Stomach (tissue), 9 donors: ENCODE measurements around the gene TBC1D1. TPM values are rescaled to one million over a fixed set of nuclear protein-coding genes. Genes with fewer than 3 reads are reported as not detected.
A peak's percentile ranks its signal among the peaks of the same experiment; 100 is the strongest.

Experiments used
- DNase-seq, 2 donors: peaks; one replicate each; pipeline versions ENCODE4 v3.0.0 to v3.0.0-alpha.2; 2013 to 2019
- H3K27ac ChIP-seq, 5 donors: fragments of 200-600 bp in 4 of 5; sonication (generic) in 4 of 5; one replicate each; pipeline ENCODE4 v1.5.1; 2013 to 2019; ENCODE audit warnings: mild to moderate bottlenecking in 1 of 5, moderate library complexity in 1 of 5
- H3K27me3 ChIP-seq, 3 donors: fragments of 200-600 bp; sonication (generic); one replicate each; pipeline ENCODE4 v1.5.1; 2017 to 2019; ENCODE audit warnings: mixed run types in 1 of 3
- H3K36me3 ChIP-seq, 4 donors: fragments of 200-600 bp; sonication (generic); 1 replicate in 3 of 4; 2 replicates in 1 of 4; pipeline ENCODE4 v1.5.1; 2016 to 2019
- H3K4me1 ChIP-seq, 4 donors: fragments of 200-600 bp; sonication (generic); one replicate each; pipeline ENCODE4 v1.5.1; 2016 to 2019
- H3K4me3 ChIP-seq, 4 donors: fragments of 200-600 bp; sonication (generic) in 3 of 4; one replicate each; pipeline ENCODE4 v1.5.1; 2016 to 2019; ENCODE audit warnings: mild to moderate bottlenecking in 1 of 4
- H3K9me3 ChIP-seq, 4 donors: fragments of 200-600 bp; sonication (generic); one replicate each; pipeline ENCODE4 v1.5.1; 2016 to 2019
- CTCF ChIP-seq, 7 experiments: fragments of 450-650 bp in 4 of 7; fragments of 200-600 bp in 3 of 7; sonication (generic) in 3 of 7; IDR thresholded peaks; one replicate each; pipeline ENCODE4 v1.5.1; 2016 to 2019; ENCODE audit warnings: antibody characterized with exemption in 7 of 7, control low read depth in 2 of 7, mild to moderate bottlenecking in 1 of 7
- EP300 ChIP-seq: sonication (generic); formaldehyde crosslinking; IDR thresholded peaks from one replicate; pipeline ENCODE4 v1.6.1; 2017; ENCODE audit warnings: antibody characterized with exemption
- POLR2A ChIP-seq, 4 donors: fragments of 450-650 bp; IDR thresholded peaks; one replicate each; pipeline ENCODE4 v1.6.1; 2016; ENCODE audit warnings: antibody characterized with exemption in 4 of 4, control low read depth in 2 of 4, mild to moderate bottlenecking in 1 of 4, moderate library complexity in 1 of 4
- POLR2AphosphoS5 ChIP-seq, 3 donors: sonication (generic); formaldehyde crosslinking; IDR thresholded peaks; one replicate each; pipeline ENCODE4 v1.6.1; 2016; ENCODE audit warnings: antibody characterized with exemption in 3 of 3
- WGBS, 5 donors: extraction: QIAGEN DNeasy Blood & Tissue Kit in 3 of 5; methylation state at CpG; one replicate each; pipeline versions ENCODE4 v1.1.5 to v1.1.7; 2013 to 2018; 5-methylcytosine and 5-hydroxymethylcytosine counted together
- intact Hi-C: fragments of 100-400 bp; cut with DNase I; formaldehyde crosslinking; loops from one replicate; pipeline ENCODE4 v1.15.1; 2023; ENCODE audit warnings: low total_unique reads
- polyA plus RNA-seq, 3 donors: library from polyadenylated mRNA; stranded (reverse); fragments of 200-250 nt; gene quantifications; one replicate each; pipeline ENCODE4 v1.2.3, GENCODE V29; 2013
- total RNA-seq, 5 donors: library from RNA; depleted of rRNA; stranded (reverse); fragments of >200 nt; gene quantifications; one replicate each; pipeline versions ENCODE4 v1.1.0 to v1.2.3, GENCODE V29; 2014 to 2016
- donor health status: healthy with polysubstance abuse.
- donor health status: Bipolar disorder and iron deficiency.
- donor health status: healthy.

The TBC1D1 gene
- total and polyA plus RNA-seq, 8 donors = 18.8 to 165 (median 49.5) TPM

GRCh38 chr4:38056011-38056685 lies 165.3 kb downstream of the TBC1D1 start:
- peak in 1 of 2 donors; percentile 66 for DNase-seq
- H3K4me1 ChIP-seq = peaks cover 0 to 55% (median 15%) of the 10 kb centered on the region in 4 donors
- no peaks in the 10 kb centered on the region for H3K27me3 ChIP-seq
- TF ChIP-seq POLR2AphosphoS5 (IDR thresholded peaks at IDR 0.05) (no peak), EP300 (no peak), POLR2A (IDR thresholded peaks at IDR 0.05) (no peak), CTCF (IDR thresholded peaks at IDR 0.05) (no peak)
- WGBS, 5 donors = 55 to 79% (median 73%) methylated on average over 8 to 10 of the region's 10 CpGs
- intact Hi-C loops = no loop called here
- no peak overlapping the region for H3K4me3 ChIP-seq
- H3K9me3 ChIP-seq = no peaks in the 10 kb centered on the region
- H3K36me3 ChIP-seq = peaks cover 5 to 54% (median 45%) of the 10 kb centered on the region in 4 donors
- H3K27ac ChIP-seq = peak overlapping the region in 4 of 5 donors; percentile 48 to 74 (median 66)

GRCh38 chr4:38058151-38058550 lies 167.3 kb downstream of the TBC1D1 start:
- no peaks in the 10 kb centered on the region for H3K9me3 ChIP-seq
- 78 to 92% (median 85%) methylated on average over 4 of the region's 4 CpGs for WGBS, 5 donors
- DNase-seq = no peak
- no peak overlapping the region for H3K4me3 ChIP-seq
- TF ChIP-seq CTCF (IDR thresholded peaks at IDR 0.05) = no peak
- no peak for TF ChIP-seq EP300
- TF ChIP-seq POLR2A (IDR thresholded peaks at IDR 0.05) = no peak
- TF ChIP-seq POLR2AphosphoS5 (IDR thresholded peaks at IDR 0.05) = no peak
- intact Hi-C loops = no loop called here
- H3K4me1 ChIP-seq = peaks cover 0 to 70% (median 25%) of the 10 kb centered on the region in 4 donors
- H3K36me3 ChIP-seq = peaks cover 5 to 54% (median 42%) of the 10 kb centered on the region in 4 donors
- H3K27ac ChIP-seq = peak overlapping the region in 1 of 5 donors; percentile 1
- no peaks in the 10 kb centered on the region for H3K27me3 ChIP-seq

GRCh38 chr4:38060829-38061431 lies 170.0 kb downstream of the TBC1D1 start:
- DNase-seq = no peak
- peaks cover 0 to 54% (median 20%) of the 10 kb centered on the region in 4 donors for H3K4me1 ChIP-seq
- 29 to 50% (median 46%) methylated on average over 4 of the region's 4 CpGs for WGBS, 5 donors
- TF ChIP-seq CTCF (IDR thresholded peaks at IDR 0.05) = no peak
- no peak for TF ChIP-seq POLR2A (IDR thresholded peaks at IDR 0.05)
- intact Hi-C loops = loop anchor here (10.0 kb wide), 1 partner anchor 114 kb away; no protein-coding TSS in a partner anchor
- H3K27me3 ChIP-seq = no peaks in the 10 kb centered on the region
- H3K36me3 ChIP-seq = peaks cover 0 to 28% (median 21%) of the 10 kb centered on the region in 4 donors
- no peak overlapping the region for H3K4me3 ChIP-seq
- no peaks in the 10 kb centered on the region for H3K9me3 ChIP-seq
- peak overlapping the region in 2 of 5 donors; percentile 23 to 46 for H3K27ac ChIP-seq

- peak overlapping the region in 4 of 5 donors; percentile 66 to 81 (median 72) for H3K27ac ChIP-seq
- peak; percentile 87 to 95 for DNase-seq
- TF ChIP-seq CTCF (IDR thresholded peaks at IDR 0.05) (peak in 5 of 7 experiments; percentile 65 to 90 (median 79)), POLR2AphosphoS5 (IDR thresholded peaks at IDR 0.05) (peak in 1 of 3 donors; percentile 66), POLR2A (IDR thresholded peaks at IDR 0.05) (no peak), EP300 (no peak)
- H3K36me3 ChIP-seq = peaks cover 0 to 21% (median 20%) of the 10 kb centered on the region in 4 donors
- intact Hi-C loops = loop anchor here (10.0 kb wide), 1 partner anchor 113 kb away; no protein-coding TSS in a partner anchor
- H3K9me3 ChIP-seq = no peaks in the 10 kb centered on the region
- peaks cover 0 to 47% (median 15%) of the 10 kb centered on the region in 4 donors for H3K4me1 ChIP-seq
- 5 to 12% (median 11%) methylated on average over 11 of the region's 11 CpGs for WGBS, 5 donors
- H3K4me3 ChIP-seq = peak overlapping the region; percentile 21 to 40 (median 32)
- no peaks in the 10 kb centered on the region for H3K27me3 ChIP-seq
These were observed 171.3 kb downstream of the TBC1D1 start for GRCh38 chr4:38062088-38062775.
